Neural crest cell (in vitro differentiated cells): ENCODE measurements around the gene FUCA1. TPM values are rescaled to one million over a fixed set of nuclear protein-coding genes. Genes with fewer than 3 reads are reported as not detected.

Experiments used
- DNase-seq: peaks from one replicate; pipeline ENCODE4 v3.0.0; 2021; ENCODE audit warnings: low read depth, mixed read lengths, low spot score
- H3K27ac Mint-ChIP-seq: one replicate; pipeline ENCODE4 v1.8.0; 2021; ENCODE audit warnings: mild to moderate bottlenecking, mixed read lengths; ENCODE audit not compliant: unreplicated experiment
- H3K27me3 Mint-ChIP-seq: 2 replicates; pipeline ENCODE4 v1.8.0; 2021; ENCODE audit warnings: low read depth, mild to moderate bottlenecking, mixed read lengths
- H3K36me3 Mint-ChIP-seq: 2 replicates; pipeline ENCODE4 v1.8.0; 2021; ENCODE audit warnings: low read depth, mild to moderate bottlenecking, mixed read lengths
- H3K4me1 Mint-ChIP-seq: 2 replicates; pipeline ENCODE4 v1.8.0; 2021; ENCODE audit warnings: mixed read lengths
- H3K4me3 Mint-ChIP-seq: one replicate; pipeline ENCODE4 v1.8.0; 2021; ENCODE audit warnings: mild to moderate bottlenecking, mixed read lengths
- H3K9me3 Mint-ChIP-seq: 2 replicates; pipeline ENCODE4 v1.8.0; 2021; ENCODE audit warnings: mixed read lengths
- total RNA-seq: library from RNA; stranded (reverse); gene quantifications from 2 replicates; pipeline ENCODE4 v1.2.1, GENCODE V29; 2021
- TF ChIP-seq, protein P1 (sequence below): fragments of 200-600 bp; sonication (generic); conservative IDR thresholded peaks from 2 replicates; pipeline ENCODE4 v1.5.0; 2021; ENCODE audit warnings: antibody characterized with exemption, mild to moderate bottlenecking

The FUCA1 gene
- total RNA-seq, 1 donor from 2014 or later = 6.7 TPM

DNA sequence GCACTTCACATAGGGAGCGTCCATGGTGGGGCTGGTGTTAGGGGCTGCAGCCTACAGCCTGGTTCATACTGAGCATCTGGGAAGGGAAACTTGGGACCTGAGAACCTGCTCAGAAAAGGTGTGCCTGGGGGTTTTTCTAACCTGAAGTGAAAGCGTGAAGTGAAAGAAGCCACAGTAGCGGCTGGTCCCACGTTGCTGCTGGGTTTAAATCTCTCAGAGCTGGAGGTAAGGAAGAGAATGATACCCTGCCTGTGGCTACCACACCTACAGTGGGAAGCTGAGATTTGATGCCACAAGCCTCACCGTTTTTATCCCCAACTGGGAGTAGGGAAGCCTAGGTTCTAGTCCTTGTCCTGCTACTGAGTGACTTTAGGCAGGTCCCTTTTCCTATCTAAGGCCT is 21.0 kb upstream of the FUCA1 start:
- no peak for DNase-seq
- TF ChIP-seq, protein P1, sequence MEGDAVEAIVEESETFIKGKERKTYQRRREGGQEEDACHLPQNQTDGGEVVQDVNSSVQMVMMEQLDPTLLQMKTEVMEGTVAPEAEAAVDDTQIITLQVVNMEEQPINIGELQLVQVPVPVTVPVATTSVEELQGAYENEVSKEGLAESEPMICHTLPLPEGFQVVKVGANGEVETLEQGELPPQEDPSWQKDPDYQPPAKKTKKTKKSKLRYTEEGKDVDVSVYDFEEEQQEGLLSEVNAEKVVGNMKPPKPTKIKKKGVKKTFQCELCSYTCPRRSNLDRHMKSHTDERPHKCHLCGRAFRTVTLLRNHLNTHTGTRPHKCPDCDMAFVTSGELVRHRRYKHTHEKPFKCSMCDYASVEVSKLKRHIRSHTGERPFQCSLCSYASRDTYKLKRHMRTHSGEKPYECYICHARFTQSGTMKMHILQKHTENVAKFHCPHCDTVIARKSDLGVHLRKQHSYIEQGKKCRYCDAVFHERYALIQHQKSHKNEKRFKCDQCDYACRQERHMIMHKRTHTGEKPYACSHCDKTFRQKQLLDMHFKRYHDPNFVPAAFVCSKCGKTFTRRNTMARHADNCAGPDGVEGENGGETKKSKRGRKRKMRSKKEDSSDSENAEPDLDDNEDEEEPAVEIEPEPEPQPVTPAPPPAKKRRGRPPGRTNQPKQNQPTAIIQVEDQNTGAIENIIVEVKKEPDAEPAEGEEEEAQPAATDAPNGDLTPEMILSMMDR = no peak
- H3K4me3 Mint-ChIP-seq = no peak overlapping the region
- no peaks in the 10 kb centered on the region for H3K9me3 Mint-ChIP-seq
- H3K27me3 Mint-ChIP-seq = no peaks in the 10 kb centered on the region
- no peaks in the 10 kb centered on the region for H3K36me3 Mint-ChIP-seq
- peaks cover 10% of the 10 kb centered on the region for H3K4me1 Mint-ChIP-seq
- no peak overlapping the region for H3K27ac Mint-ChIP-seq

DNA sequence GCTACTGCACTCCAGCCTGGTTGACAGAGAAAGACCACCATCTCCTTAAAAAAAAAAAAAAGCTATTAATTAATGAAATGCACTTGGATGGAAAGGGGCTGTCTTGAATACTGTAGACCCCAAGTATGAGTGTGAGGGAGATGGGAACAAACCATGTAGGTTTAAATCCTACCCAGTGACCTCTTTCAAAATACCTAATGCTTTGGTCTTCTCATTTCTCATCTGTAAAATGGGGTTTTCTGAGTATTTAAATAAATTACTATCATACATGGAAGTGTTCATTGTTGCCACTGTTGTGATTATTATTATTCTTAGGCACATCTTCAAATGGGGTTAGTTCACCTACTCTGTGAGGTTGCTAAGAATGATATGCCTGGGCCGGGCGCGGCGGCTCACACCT is 17.1 kb upstream of the FUCA1 start:
- Mint-ChIP-seq H3K27ac (no peak overlapping the region), H3K4me1 (peaks cover 6% of the 10 kb centered on the region), H3K4me3 (no peak overlapping the region), H3K36me3 (no peaks in the 10 kb centered on the region), H3K27me3 (no peaks in the 10 kb centered on the region), H3K9me3 (no peaks in the 10 kb centered on the region)
- TF ChIP-seq, protein P1 = no peak
- no peak for DNase-seq

DNA sequence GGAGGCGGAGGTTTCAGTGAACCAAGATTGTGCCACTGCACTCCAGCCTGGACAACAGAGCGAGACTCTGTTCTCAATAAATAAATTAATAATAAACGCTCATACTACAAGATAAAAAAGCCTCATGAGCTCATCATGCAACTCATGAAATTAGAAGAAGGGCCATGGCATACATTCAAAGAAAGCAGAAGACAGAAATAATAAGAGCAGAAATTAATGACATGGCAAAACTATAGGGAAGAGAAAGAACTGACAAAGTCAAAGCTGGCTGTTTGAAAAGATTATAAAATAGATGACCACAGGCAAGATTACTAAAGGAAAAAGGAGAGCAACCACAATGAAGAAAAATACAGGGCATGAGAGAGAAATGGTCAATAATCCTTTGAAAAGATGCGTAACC is 14.7 kb upstream of the FUCA1 start:
- Mint-ChIP-seq H3K36me3 (peaks cover 3% of the 10 kb centered on the region), H3K9me3 (peaks cover 12% of the 10 kb centered on the region), H3K4me3 (no peak overlapping the region), H3K27ac (no peak overlapping the region), H3K4me1 (peaks cover 1% of the 10 kb centered on the region), H3K27me3 (no peaks in the 10 kb centered on the region)
- TF ChIP-seq, protein P1 = no peak
- DNase-seq = no peak

DNA sequence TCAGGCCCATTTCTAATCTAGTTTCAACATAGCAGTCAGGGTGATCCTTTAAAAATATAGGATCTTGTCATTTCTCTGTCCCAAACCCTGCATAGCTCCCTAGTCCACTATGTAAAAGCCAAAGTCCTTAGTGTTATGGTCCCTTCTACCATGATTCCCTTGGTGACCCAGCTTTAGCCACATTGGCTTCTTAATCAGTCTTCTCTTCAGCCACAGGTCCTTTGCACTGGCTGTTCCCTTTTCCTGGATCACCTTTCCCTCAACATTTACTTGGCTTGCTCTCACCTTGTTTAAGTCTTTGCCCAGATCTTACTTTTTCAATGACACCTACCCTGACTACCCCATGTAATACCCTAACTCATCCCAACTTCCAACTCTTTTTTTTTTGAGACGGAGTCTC is 11.7 kb upstream of the FUCA1 start:
- Mint-ChIP-seq H3K9me3 (peaks cover 16% of the 10 kb centered on the region), H3K27me3 (peaks cover 2% of the 10 kb centered on the region), H3K4me1 (no peaks in the 10 kb centered on the region), H3K27ac (no peak overlapping the region), H3K4me3 (no peak overlapping the region), H3K36me3 (peaks cover 6% of the 10 kb centered on the region)
- DNase-seq = no peak
- TF ChIP-seq, protein P1 = no peak

DNA sequence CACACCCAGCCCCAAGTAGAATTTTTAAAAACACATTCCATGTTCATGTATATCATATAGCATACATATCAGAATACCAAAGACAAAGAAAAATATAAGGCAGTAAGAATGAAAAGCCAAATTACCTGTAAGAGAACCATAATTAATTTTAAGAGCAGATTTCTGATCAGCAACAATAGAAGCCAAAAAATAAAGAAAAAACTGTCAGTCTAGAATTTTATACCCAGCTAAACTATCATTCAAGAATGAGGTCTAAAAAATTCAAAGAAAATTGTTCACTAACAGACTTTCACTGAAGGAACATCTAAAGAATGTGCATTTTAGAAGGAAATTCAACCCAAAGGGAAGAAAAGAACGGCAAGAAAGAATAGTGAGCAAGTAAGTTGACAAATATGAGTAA is 10.6 kb upstream of the FUCA1 start:
- peaks cover 16% of the 10 kb centered on the region for H3K9me3 Mint-ChIP-seq
- no peaks in the 10 kb centered on the region for H3K4me1 Mint-ChIP-seq
- TF ChIP-seq, protein P1 = no peak
- peaks cover 6% of the 10 kb centered on the region for H3K36me3 Mint-ChIP-seq
- H3K27me3 Mint-ChIP-seq = peaks cover 2% of the 10 kb centered on the region
- H3K4me3 Mint-ChIP-seq = no peak overlapping the region
- no peak for DNase-seq
- H3K27ac Mint-ChIP-seq = no peak overlapping the region

DNA sequence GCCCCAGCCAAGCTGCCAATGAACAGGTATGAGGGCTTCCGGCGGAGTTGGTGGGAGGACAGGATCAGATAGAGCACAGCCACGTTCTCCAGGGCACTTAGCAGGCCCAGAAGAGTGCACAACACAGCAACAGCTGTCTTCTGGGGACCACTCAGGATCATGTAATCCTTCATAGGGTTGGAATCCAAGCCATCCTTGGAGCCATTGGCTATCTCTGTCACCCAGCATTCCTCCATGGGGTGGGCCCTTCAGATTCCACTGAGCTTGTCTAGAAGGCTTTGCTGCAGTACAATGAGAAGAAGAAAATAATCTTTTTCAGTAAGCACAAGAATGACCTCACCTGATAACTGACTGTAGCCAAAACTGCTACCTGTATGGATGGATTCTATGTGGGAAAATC is 7.3 kb upstream of the FUCA1 start:
- no peak overlapping the region for H3K27ac Mint-ChIP-seq
- H3K9me3 Mint-ChIP-seq = peaks cover 16% of the 10 kb centered on the region
- peaks cover 9% of the 10 kb centered on the region for H3K27me3 Mint-ChIP-seq
- no peak overlapping the region for H3K4me3 Mint-ChIP-seq
- DNase-seq = no peak
- TF ChIP-seq, protein P1 = no peak
- H3K4me1 Mint-ChIP-seq = no peaks in the 10 kb centered on the region
- H3K36me3 Mint-ChIP-seq = peaks cover 6% of the 10 kb centered on the region
